HUES6 (cell line): ENCODE results near the gene SMCO2.

Experiments
- H3K27ac ChIP-seq: 2 replicates; pipeline ENCODE4 v1.7.0; 2013; ENCODE audit warnings: low read depth, mild to moderate bottlenecking, low read length, inconsistent platforms
- H3K27me3 ChIP-seq: 2 replicates; pipeline ENCODE4 v1.6.1; 2013; ENCODE audit warnings: low read length; ENCODE audit not compliant: control insufficient read depth, insufficient read depth
- H3K36me3 ChIP-seq: 2 replicates; pipeline ENCODE4 v1.6.1; 2013; ENCODE audit warnings: low read length; ENCODE audit not compliant: control insufficient read depth, insufficient read depth
- H3K4me1 ChIP-seq: 2 replicates; pipeline ENCODE4 v1.6.1; 2013; ENCODE audit warnings: low read length; ENCODE audit not compliant: control insufficient read depth, insufficient read depth
- H3K4me3 ChIP-seq: 2 replicates; pipeline ENCODE4 v1.5.1; 2013; ENCODE audit warnings: low read depth, low read length
- H3K9ac ChIP-seq: one replicate; pipeline ENCODE4 v1.6.1; 2013; ENCODE audit warnings: mild to moderate bottlenecking, low read length
- H3K9me3 ChIP-seq: 2 replicates; pipeline ENCODE4 v1.6.1; 2013; ENCODE audit warnings: low read depth, low read length; ENCODE audit not compliant: control insufficient read depth, insufficient read depth

SMCO2 gene

GRCh38 chr12:27429606-27430005, 16.9 kb upstream of the SMCO2 start:
- Histone ChIP-seq H3K4me1 (peaks cover 4% of the 10 kb centered on the region; the same call in 1 of the 2 replicates), H3K27ac (no peak overlapping the region), H3K9ac (no peak overlapping the region)

GRCh38 chr12:27431185-27431584, 15.4 kb upstream of the SMCO2 start:
- H3K27me3 ChIP-seq, result no peaks in the 10 kb centered on the region
- peaks cover 8% of the 10 kb centered on the region for H3K9me3 ChIP-seq
- no peak overlapping the region for H3K4me3 ChIP-seq
- H3K27ac ChIP-seq, result no peak overlapping the region
- H3K9ac ChIP-seq, result no peak overlapping the region
- no peaks in the 10 kb centered on the region for H3K36me3 ChIP-seq
- H3K4me1 ChIP-seq, result peaks cover 4% of the 10 kb centered on the region; the same call in 1 of the 2 replicates

More at GRCh38 chr12:27429606-27430005, 16.9 kb upstream of the SMCO2 start:
- H3K36me3 ChIP-seq, result no peaks in the 10 kb centered on the region
- no peak overlapping the region for H3K4me3 ChIP-seq
- no peaks in the 10 kb centered on the region for H3K27me3 ChIP-seq
- no peaks in the 10 kb centered on the region for H3K9me3 ChIP-seq

GRCh38 chr12:27434673-27435565, 11.6 kb upstream of the SMCO2 start:
- Histone ChIP-seq H3K9me3 (peaks cover 8% of the 10 kb centered on the region), H3K27me3 (peaks cover 3% of the 10 kb centered on the region; the same call in 1 of the 2 replicates), H3K9ac (no peak overlapping the region), H3K4me1 (peaks cover 6% of the 10 kb centered on the region; the same call in 1 of the 2 replicates), H3K27ac (peak overlapping the region; percentile 23; the same call in 1 of the 2 replicates), H3K36me3 (no peaks in the 10 kb centered on the region), H3K4me3 (no peak overlapping the region)

GRCh38 chr12:27436029-27436428, 10.5 kb upstream of the SMCO2 start:
- H3K27ac ChIP-seq, result peak overlapping the region; percentile 23; the same call in 1 of the 2 replicates
- no peak overlapping the region for H3K4me3 ChIP-seq
- H3K36me3 ChIP-seq, result no peaks in the 10 kb centered on the region
- H3K9me3 ChIP-seq, result peaks cover 8% of the 10 kb centered on the region
- peaks cover 6% of the 10 kb centered on the region; the same call in 1 of the 2 replicates for H3K4me1 ChIP-seq
- peaks cover 3% of the 10 kb centered on the region; the same call in 1 of the 2 replicates for H3K27me3 ChIP-seq
- no peak overlapping the region for H3K9ac ChIP-seq

- Histone ChIP-seq H3K9ac (no peak overlapping the region), H3K4me1 (peaks cover 6% of the 10 kb centered on the region; the same call in 1 of the 2 replicates), H3K27ac (no peak overlapping the region), H3K9me3 (peaks cover 8% of the 10 kb centered on the region), H3K36me3 (no peaks in the 10 kb centered on the region), H3K4me3 (no peak overlapping the region), H3K27me3 (peaks cover 3% of the 10 kb centered on the region; the same call in 1 of the 2 replicates)
Observed at GRCh38 chr12:27436768-27437167, 9.8 kb upstream of the SMCO2 start.

GRCh38 chr12:27437839-27438238, 8.7 kb upstream of the SMCO2 start:
- Histone ChIP-seq H3K27ac (no peak overlapping the region), H3K4me1 (peaks cover 6% of the 10 kb centered on the region; the same call in 1 of the 2 replicates), H3K27me3 (peaks cover 3% of the 10 kb centered on the region; the same call in 1 of the 2 replicates), H3K9me3 (peaks cover 8% of the 10 kb centered on the region), H3K4me3 (no peak overlapping the region), H3K9ac (no peak overlapping the region), H3K36me3 (no peaks in the 10 kb centered on the region)

- Histone ChIP-seq H3K36me3 (no peaks in the 10 kb centered on the region), H3K9me3 (0 out of 2 replicates have a peak, but pooled peaks cover 3% of the 10 kb centered on the region)
Observed at GRCh38 chr12:27447761-27448160, 1.2 kb downstream of the SMCO2 start.

GRCh38 chr12:27449026-27449425, 2.5 kb downstream of the SMCO2 start:
- H3K4me3 ChIP-seq, result no peak overlapping the region
- no peak overlapping the region for H3K9ac ChIP-seq
- no peak overlapping the region for H3K27ac ChIP-seq
- no peaks in the 10 kb centered on the region for H3K27me3 ChIP-seq
- no peaks in the 10 kb centered on the region for H3K4me1 ChIP-seq
- no peaks in the 10 kb centered on the region for H3K36me3 ChIP-seq
- 0 out of 2 replicates have a peak, but pooled peaks cover 3% of the 10 kb centered on the region for H3K9me3 ChIP-seq

More at GRCh38 chr12:27447761-27448160, 1.2 kb downstream of the SMCO2 start:
- no peak overlapping the region for H3K27ac ChIP-seq
- no peak overlapping the region for H3K4me3 ChIP-seq
- H3K4me1 ChIP-seq, result no peaks in the 10 kb centered on the region
- H3K27me3 ChIP-seq, result no peaks in the 10 kb centered on the region
- H3K9ac ChIP-seq, result no peak overlapping the region

GRCh38 chr12:27449893-27450534, 3.5 kb downstream of the SMCO2 start:
- Histone ChIP-seq H3K4me1 (no peaks in the 10 kb centered on the region), H3K36me3 (no peaks in the 10 kb centered on the region), H3K9ac (no peak overlapping the region), H3K27me3 (no peaks in the 10 kb centered on the region), H3K9me3 (0 out of 2 replicates have a peak, but pooled peaks cover 3% of the 10 kb centered on the region), H3K27ac (no peak overlapping the region), H3K4me3 (no peak overlapping the region)

- Histone ChIP-seq H3K36me3 (no peaks in the 10 kb centered on the region), H3K4me1 (no peaks in the 10 kb centered on the region), H3K27ac (no peak overlapping the region), H3K27me3 (no peaks in the 10 kb centered on the region), H3K4me3 (no peak overlapping the region), H3K9ac (no peak overlapping the region), H3K9me3 (no peaks in the 10 kb centered on the region)
Observed at GRCh38 chr12:27451036-27451825, 4.7 kb downstream of the SMCO2 start.
